C4-2B (cell line): Measurements from ENCODE around the gene EVC2.

Experiments used
- ZFX ChIP-seq: fragments of 450-650 bp; IDR thresholded peaks from 2 replicates; pipeline ENCODE4 v1.6.1; 2017
- TF ChIP-seq, protein P1 (sequence below): fragments of 450-650 bp; conservative IDR thresholded peaks from 2 replicates; pipeline ENCODE4 v1.5.1; 2017; ENCODE audit warnings: mild to moderate bottlenecking

DNA sequence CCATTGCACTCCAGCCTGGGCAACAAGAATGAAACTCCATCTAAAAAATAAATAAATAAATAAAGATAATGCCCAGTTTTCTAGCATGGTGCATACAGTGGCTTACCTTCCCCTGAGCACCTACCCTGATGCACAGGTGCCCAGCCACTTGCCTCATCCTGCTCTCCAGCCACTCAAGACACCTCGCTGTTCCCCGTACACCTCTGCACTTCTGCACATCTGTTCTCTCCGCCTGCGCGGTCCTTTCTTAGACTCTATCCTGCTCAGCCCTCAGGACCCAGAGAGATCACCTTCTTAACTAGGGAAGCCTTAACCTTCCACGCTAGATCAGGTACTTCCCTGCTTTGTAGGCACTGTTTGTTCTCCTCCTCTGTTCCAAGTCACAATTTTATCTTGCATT lies 5.5 kb upstream of the EVC2 start:
- TF ChIP-seq, protein P1, sequence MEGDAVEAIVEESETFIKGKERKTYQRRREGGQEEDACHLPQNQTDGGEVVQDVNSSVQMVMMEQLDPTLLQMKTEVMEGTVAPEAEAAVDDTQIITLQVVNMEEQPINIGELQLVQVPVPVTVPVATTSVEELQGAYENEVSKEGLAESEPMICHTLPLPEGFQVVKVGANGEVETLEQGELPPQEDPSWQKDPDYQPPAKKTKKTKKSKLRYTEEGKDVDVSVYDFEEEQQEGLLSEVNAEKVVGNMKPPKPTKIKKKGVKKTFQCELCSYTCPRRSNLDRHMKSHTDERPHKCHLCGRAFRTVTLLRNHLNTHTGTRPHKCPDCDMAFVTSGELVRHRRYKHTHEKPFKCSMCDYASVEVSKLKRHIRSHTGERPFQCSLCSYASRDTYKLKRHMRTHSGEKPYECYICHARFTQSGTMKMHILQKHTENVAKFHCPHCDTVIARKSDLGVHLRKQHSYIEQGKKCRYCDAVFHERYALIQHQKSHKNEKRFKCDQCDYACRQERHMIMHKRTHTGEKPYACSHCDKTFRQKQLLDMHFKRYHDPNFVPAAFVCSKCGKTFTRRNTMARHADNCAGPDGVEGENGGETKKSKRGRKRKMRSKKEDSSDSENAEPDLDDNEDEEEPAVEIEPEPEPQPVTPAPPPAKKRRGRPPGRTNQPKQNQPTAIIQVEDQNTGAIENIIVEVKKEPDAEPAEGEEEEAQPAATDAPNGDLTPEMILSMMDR, result no peak
- TF ChIP-seq ZFX, result no peak
